Neural crest cell (in vitro differentiated cells): ENCODE measurements around the gene KIF17. TPM values are rescaled to one million over a fixed set of nuclear protein-coding genes. Genes with fewer than 3 reads are reported as not detected.

Source experiments
- DNase-seq: peaks from one replicate; pipeline ENCODE4 v3.0.0; 2021; ENCODE audit warnings: low read depth, mixed read lengths, low spot score
- H3K27ac Mint-ChIP-seq: one replicate; pipeline ENCODE4 v1.8.0; 2021; ENCODE audit warnings: mild to moderate bottlenecking, mixed read lengths; ENCODE audit not compliant: unreplicated experiment
- H3K27me3 Mint-ChIP-seq: 2 replicates; pipeline ENCODE4 v1.8.0; 2021; ENCODE audit warnings: low read depth, mild to moderate bottlenecking, mixed read lengths
- H3K36me3 Mint-ChIP-seq: 2 replicates; pipeline ENCODE4 v1.8.0; 2021; ENCODE audit warnings: low read depth, mild to moderate bottlenecking, mixed read lengths
- H3K4me1 Mint-ChIP-seq: 2 replicates; pipeline ENCODE4 v1.8.0; 2021; ENCODE audit warnings: mixed read lengths
- H3K4me3 Mint-ChIP-seq: one replicate; pipeline ENCODE4 v1.8.0; 2021; ENCODE audit warnings: mild to moderate bottlenecking, mixed read lengths
- H3K9me3 Mint-ChIP-seq: 2 replicates; pipeline ENCODE4 v1.8.0; 2021; ENCODE audit warnings: mixed read lengths
- long read RNA-seq: library from polyadenylated mRNA; unstranded; transcript quantifications from one replicate; pipeline ENCODE4 v2.0.0, GENCODE V29; 2020
- total RNA-seq: library from RNA; stranded (reverse); gene quantifications from 2 replicates; pipeline ENCODE4 v1.2.1, GENCODE V29; 2021
- TF ChIP-seq, protein P1 (sequence below): fragments of 200-600 bp; sonication (generic); conservative IDR thresholded peaks from 2 replicates; pipeline ENCODE4 v1.5.0; 2021; ENCODE audit warnings: antibody characterized with exemption, mild to moderate bottlenecking

The KIF17 gene
- total RNA-seq = 1.1 and 1.6 TPM in 2 replicates
- long read RNA-seq, partial matches to known transcripts = 0 of 1 reads
- long read RNA-seq, other reads (novel, unspliced or antisense) = 1 of 1 reads

DNA sequence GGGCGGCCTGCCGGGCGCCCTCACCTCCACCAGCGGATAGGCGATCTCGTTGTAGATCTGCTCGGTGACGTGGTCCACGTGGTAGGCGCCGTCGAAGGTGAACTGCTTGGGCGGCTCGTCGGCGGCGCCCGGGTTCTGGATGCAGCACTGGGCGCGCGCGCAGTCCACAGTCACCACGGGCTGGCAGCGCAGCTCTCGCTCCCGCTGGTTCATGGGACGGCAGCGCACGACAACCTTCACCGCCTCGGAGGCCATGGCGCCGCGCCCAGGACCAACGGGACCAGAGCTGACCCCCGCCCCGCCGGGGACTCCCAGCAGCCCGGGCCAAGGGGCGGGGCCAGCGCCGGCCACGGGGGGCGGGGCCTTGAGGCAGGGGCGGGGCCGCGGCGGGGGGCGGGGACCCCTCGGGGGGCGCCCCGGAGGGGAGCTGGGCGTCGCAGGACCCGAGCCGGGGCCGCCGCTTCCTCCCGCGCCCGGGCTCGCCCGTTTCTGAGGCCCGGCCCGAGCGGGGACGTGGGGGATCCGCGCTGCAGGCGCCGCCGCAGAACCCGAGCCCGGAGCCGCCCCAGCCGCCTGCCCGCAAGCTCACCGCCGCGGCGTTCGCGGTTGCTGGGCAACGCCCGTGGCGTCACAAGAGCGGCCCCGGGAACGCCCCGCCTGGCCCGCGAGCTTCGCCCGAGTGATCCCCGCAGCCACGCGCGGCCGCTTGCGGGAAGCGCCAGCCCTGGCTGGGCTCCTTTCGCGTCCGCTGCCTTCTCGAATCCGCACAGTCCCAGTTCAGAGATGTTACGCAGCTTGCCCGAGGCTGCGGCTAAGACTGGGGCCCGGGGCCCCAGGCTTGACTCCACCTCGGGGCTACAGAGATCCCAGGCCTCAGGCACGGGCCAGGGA is at the start of gene KIF17:
KIF17 (minus strand) TSS at position 556 of the 891 bp plus-strand sequence; CDS start at position 255, 301 bp downstream.
- Mint-ChIP-seq H3K9me3 (no peaks in the 10 kb centered on the region), H3K27me3 (peaks cover 30% of the 10 kb centered on the region), H3K36me3 (no peaks in the 10 kb centered on the region), H3K4me3 (peak within 1 kb of the TSS; percentile 76), H3K4me1 (peaks cover 15% of the 10 kb centered on the region), H3K27ac (peak within 1 kb of the TSS; percentile 27)
- TF ChIP-seq, protein P1, sequence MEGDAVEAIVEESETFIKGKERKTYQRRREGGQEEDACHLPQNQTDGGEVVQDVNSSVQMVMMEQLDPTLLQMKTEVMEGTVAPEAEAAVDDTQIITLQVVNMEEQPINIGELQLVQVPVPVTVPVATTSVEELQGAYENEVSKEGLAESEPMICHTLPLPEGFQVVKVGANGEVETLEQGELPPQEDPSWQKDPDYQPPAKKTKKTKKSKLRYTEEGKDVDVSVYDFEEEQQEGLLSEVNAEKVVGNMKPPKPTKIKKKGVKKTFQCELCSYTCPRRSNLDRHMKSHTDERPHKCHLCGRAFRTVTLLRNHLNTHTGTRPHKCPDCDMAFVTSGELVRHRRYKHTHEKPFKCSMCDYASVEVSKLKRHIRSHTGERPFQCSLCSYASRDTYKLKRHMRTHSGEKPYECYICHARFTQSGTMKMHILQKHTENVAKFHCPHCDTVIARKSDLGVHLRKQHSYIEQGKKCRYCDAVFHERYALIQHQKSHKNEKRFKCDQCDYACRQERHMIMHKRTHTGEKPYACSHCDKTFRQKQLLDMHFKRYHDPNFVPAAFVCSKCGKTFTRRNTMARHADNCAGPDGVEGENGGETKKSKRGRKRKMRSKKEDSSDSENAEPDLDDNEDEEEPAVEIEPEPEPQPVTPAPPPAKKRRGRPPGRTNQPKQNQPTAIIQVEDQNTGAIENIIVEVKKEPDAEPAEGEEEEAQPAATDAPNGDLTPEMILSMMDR = no peak
- peak; percentile 58 for DNase-seq

DNA sequence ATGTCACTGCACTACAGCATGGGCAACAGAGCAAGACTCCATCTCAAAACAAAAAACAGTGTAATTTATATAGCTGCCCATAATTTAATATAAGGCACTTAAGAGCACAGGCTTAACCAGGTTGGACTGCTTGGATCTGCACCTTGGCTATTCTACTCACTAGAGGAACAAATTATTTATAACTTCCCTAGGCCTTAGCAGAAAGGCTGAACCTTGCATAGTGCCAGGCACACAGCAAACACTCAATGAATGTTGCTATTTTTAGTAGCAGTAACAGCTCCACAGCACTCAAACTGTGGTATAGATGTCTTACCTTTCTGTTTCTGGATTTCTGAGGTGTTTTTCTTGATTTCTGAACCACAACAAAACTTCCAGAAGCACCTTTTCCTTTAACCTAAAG is 49.5 kb upstream of the KIF17 start:
- H3K9me3 Mint-ChIP-seq = no peaks in the 10 kb centered on the region
- TF ChIP-seq, protein P1 = no peak
- no peak for DNase-seq
- H3K4me1 Mint-ChIP-seq = no peaks in the 10 kb centered on the region
- no peaks in the 10 kb centered on the region for H3K27me3 Mint-ChIP-seq
- H3K36me3 Mint-ChIP-seq = peaks cover 15% of the 10 kb centered on the region
- H3K4me3 Mint-ChIP-seq = no peak overlapping the region
- no peak overlapping the region for H3K27ac Mint-ChIP-seq

DNA sequence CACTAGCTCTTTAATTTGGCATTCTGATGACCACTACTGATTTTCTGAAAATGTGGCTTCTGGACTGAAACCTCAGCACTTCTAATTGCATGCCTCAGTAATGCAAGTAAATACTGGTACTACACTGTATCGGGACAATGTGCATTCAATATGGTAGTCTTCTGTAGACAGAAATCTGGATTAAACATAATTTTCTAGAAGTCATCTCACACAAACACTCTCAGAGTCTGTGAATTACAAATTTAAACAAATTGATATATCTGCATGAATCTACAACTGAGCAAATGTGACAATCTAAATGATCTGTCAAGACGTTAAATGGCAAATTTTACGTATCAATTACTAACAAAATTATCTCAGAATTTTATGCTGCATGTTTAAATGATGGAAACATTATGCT is 45.6 kb upstream of the KIF17 start:
- H3K27me3 Mint-ChIP-seq = no peaks in the 10 kb centered on the region
- no peak for DNase-seq
- no peak overlapping the region for H3K4me3 Mint-ChIP-seq
- H3K36me3 Mint-ChIP-seq = peaks cover 33% of the 10 kb centered on the region
- TF ChIP-seq, protein P1 = no peak
- no peaks in the 10 kb centered on the region for H3K9me3 Mint-ChIP-seq
- H3K27ac Mint-ChIP-seq = no peak overlapping the region
- H3K4me1 Mint-ChIP-seq = no peaks in the 10 kb centered on the region

DNA sequence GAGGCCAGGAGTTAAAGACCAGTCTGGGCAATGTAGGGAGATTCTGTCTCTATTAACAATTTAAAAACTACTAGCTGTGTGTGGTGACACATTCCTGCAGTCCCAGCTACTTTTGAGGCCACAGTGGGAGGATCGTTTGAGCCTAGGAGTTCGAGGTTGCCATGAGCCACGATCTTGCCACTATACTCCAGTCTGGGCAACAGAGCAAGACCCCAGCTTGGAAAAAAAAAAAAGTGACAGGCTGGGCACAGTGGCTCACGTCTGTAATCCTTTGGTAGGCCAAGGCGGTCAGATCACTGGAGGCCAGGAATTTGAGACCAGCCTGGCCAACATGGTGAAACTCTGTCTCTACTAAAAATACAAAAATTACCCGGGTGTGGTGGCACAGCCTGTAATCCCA is 42.5 kb upstream of the KIF17 start:
- H3K9me3 Mint-ChIP-seq = no peaks in the 10 kb centered on the region
- H3K36me3 Mint-ChIP-seq = peaks cover 34% of the 10 kb centered on the region
- TF ChIP-seq, protein P1 = no peak
- DNase-seq = no peak
- H3K27ac Mint-ChIP-seq = no peak overlapping the region
- H3K4me1 Mint-ChIP-seq = no peaks in the 10 kb centered on the region
- no peaks in the 10 kb centered on the region for H3K27me3 Mint-ChIP-seq
- no peak overlapping the region for H3K4me3 Mint-ChIP-seq

DNA sequence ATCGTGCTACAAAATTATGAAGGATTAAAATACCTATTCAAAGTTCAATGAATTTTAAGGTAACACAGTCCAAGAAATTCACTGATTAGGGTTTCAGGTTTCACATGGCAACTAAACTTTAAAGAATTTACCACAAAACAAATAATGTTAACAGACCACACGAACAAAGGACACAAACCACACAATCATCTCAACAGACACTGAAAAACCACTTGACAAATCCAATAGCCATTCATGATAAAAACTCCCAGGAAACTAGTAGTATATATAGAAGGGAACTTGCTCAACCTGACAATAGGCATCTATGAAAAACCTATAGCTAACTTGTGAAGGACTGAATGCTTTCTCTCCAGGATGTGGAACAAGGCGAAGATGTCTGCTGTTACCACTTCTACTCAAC is 35.8 kb upstream of the KIF17 start:
- no peaks in the 10 kb centered on the region for H3K4me1 Mint-ChIP-seq
- no peaks in the 10 kb centered on the region for H3K27me3 Mint-ChIP-seq
- H3K9me3 Mint-ChIP-seq = no peaks in the 10 kb centered on the region
- DNase-seq = no peak
- H3K4me3 Mint-ChIP-seq = no peak overlapping the region
- TF ChIP-seq, protein P1 = no peak
- H3K36me3 Mint-ChIP-seq = peaks cover 12% of the 10 kb centered on the region
- no peak overlapping the region for H3K27ac Mint-ChIP-seq
